ENCODE results near the gene CYP46A1.

GRCh38 chr14:99688210-99688581 lies 4.1 kb downstream of the CYP46A1 start:
- TF ChIP-seq POLR2A (IDR thresholded peaks at IDR 0.05) (no peak), POLR2AphosphoS5 (IDR thresholded peaks at IDR 0.05) (no peak)
